Lower leg skin (tissue), 3 donors: ENCODE data around the gene FAM13A.

Source experiments
- POLR2A ChIP-seq, 2 donors: fragments of 450-650 bp; IDR thresholded peaks; one replicate each; pipeline ENCODE4 v1.6.1; 2016 to 2017; ENCODE audit warnings: antibody characterized with exemption in 2 of 2, mild to moderate bottlenecking in 1 of 2, moderate library complexity in 1 of 2
- TF ChIP-seq, protein P1 (sequence below), 3 donors: fragments of 450-650 bp; IDR thresholded peaks; one replicate each; pipeline ENCODE4 v1.5.1; 2016; ENCODE audit warnings: antibody characterized with exemption in 3 of 3, mild to moderate bottlenecking in 3 of 3, moderate library complexity in 2 of 3

DNA sequence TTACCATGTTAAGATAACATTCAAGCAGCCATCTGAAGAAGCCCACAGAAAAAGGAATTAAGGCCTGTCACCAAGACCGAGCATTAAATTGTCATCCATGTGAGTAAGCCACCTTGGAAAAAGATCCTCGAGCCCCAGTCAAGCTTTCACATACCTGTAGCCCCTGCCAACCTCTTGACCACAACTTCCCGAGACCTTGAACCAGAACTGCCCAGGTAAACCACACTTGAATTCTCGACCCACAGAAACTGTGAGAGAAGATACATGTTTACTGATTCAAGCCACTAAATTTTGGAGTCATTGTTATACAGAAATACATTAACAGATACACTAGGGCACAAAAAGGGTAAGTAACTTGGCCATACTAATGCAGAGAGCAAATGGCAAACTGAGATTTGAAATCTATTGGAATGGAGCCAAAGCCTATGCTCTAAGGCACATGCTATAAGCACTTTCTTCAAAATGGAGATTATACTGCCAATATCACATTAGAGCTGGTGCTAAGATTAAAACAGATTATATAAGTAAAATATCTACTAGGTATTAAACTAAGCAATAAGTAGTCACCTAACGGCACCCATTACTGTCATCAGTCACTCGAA lies 49.5 kb downstream of the FAM13A start:
- TF ChIP-seq POLR2A (IDR thresholded peaks at IDR 0.05): no peak
- TF ChIP-seq, protein P1, sequence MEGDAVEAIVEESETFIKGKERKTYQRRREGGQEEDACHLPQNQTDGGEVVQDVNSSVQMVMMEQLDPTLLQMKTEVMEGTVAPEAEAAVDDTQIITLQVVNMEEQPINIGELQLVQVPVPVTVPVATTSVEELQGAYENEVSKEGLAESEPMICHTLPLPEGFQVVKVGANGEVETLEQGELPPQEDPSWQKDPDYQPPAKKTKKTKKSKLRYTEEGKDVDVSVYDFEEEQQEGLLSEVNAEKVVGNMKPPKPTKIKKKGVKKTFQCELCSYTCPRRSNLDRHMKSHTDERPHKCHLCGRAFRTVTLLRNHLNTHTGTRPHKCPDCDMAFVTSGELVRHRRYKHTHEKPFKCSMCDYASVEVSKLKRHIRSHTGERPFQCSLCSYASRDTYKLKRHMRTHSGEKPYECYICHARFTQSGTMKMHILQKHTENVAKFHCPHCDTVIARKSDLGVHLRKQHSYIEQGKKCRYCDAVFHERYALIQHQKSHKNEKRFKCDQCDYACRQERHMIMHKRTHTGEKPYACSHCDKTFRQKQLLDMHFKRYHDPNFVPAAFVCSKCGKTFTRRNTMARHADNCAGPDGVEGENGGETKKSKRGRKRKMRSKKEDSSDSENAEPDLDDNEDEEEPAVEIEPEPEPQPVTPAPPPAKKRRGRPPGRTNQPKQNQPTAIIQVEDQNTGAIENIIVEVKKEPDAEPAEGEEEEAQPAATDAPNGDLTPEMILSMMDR (IDR thresholded peaks at IDR 0.05): no peak
